Esophagus muscularis mucosa (tissue), 3 donors: ENCODE data around the gene OAF.

Source experiments
- EP300 ChIP-seq: sonication (generic); formaldehyde crosslinking; IDR thresholded peaks from one replicate; pipeline ENCODE4 v1.6.1; 2017; ENCODE audit warnings: antibody characterized with exemption
- POLR2A ChIP-seq: fragments of 450-650 bp; IDR thresholded peaks from one replicate; pipeline ENCODE4 v1.6.1; 2017; ENCODE audit warnings: antibody characterized with exemption, moderate library complexity, mild to moderate bottlenecking, low read depth
- POLR2AphosphoS5 ChIP-seq, 2 donors: sonication (generic); formaldehyde crosslinking; IDR thresholded peaks; one replicate each; pipeline ENCODE4 v1.6.1; 2017; ENCODE audit warnings: antibody characterized with exemption in 2 of 2

DNA sequence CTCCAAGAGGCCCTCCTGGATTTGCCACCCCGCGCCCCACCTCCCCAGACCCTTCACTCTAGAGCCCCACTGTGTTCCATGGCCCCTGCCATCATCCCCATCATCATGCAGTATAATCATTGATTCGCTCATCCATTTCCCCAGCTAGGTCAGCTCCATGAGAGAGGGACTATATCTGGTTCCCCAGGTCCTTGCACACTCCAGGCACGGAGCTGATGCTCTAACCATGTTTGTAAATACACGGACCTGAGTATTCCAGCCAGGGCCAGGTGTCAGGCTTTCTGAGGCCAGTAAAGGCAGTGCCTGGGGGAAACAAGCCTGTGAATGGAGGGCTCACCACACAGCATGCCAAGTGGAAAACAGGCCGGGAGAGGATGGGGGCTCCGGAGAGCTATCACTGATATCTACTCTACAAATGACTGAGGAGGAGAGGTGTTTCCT lies 27.1 kb upstream of the OAF start:
- TF ChIP-seq POLR2AphosphoS5 (IDR thresholded peaks at IDR 0.05) (no peak), POLR2A (no peak), EP300 (no peak)
